GM12874 (cell line): ENCODE results near the gene RECQL.

Experiments used
- TF ChIP-seq, protein P1 (sequence below): IDR thresholded peaks from 2 replicates; pipeline ENCODE4 v1.5.1; 2011; ENCODE audit warnings: low read depth, mild to moderate bottlenecking, control low read depth, low read length, moderate library complexity; ENCODE audit not compliant: insufficient read depth

The RECQL gene

DNA sequence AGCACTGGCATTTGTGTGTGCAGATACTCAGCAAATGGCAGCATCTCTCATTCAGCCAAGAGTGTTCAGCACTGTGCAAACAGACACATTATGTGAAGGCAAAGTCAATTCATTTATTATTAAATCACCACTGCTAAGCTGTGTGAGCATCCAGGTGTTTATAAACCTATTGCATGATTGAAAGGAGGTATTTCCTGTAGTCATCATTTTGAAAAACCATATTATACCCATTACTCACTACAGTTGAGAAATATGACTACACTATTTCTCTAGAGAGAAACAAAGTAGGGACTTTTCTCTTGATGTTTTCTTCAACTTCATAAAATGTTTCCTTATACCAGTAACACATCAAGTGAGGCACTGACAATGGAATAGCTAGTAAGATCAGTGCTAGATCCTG, 38.4 kb upstream of the RECQL start:
- TF ChIP-seq, protein P1, sequence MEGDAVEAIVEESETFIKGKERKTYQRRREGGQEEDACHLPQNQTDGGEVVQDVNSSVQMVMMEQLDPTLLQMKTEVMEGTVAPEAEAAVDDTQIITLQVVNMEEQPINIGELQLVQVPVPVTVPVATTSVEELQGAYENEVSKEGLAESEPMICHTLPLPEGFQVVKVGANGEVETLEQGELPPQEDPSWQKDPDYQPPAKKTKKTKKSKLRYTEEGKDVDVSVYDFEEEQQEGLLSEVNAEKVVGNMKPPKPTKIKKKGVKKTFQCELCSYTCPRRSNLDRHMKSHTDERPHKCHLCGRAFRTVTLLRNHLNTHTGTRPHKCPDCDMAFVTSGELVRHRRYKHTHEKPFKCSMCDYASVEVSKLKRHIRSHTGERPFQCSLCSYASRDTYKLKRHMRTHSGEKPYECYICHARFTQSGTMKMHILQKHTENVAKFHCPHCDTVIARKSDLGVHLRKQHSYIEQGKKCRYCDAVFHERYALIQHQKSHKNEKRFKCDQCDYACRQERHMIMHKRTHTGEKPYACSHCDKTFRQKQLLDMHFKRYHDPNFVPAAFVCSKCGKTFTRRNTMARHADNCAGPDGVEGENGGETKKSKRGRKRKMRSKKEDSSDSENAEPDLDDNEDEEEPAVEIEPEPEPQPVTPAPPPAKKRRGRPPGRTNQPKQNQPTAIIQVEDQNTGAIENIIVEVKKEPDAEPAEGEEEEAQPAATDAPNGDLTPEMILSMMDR: no peak

DNA sequence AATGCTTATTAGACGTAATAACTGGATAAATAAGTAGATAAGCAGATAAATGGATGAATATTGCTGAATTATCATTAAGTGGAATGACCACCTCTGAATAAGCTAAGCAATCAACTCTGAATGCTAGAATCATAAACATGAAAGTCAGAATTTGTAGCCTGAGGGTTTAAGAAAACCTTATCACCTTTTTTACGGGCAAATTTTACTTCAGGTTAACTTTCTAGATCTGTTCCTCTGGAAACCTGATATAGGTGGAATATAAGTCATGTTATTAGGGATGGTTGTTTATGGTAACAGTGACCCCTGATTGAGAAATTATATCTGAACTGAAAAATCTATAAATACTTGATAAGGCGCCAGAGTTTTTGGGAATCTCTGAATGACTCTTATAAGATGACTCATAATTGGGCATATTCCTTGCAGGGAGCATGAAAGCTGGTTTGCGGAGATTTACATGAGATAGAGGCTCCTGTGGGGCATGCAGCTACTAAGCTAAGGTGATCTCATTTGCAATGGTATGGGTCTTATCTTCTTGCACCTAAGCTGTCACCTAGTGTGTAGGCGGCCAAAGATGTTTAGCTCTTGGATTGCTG, 36.7 kb upstream of the RECQL start:
- TF ChIP-seq, protein P1: no peak

DNA sequence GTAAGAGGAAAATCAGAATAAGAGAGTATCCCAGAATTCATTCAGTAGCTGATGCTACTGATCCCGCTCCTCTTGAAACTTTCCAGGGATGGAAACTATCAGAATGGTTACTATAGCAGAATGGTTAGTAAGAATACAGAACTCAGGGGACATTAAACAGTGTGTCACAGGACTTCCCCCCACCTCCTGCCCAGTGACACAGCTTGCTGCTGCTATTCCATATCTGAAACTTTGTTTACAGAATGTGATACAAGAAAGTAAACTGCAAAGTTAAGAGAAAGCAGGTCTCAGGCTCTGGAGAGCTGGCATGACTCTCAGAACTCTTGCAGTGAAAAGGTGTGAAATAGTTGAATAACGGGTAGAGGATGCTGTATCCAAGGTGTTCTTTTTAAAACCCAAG, 28.0 kb upstream of the RECQL start:
- TF ChIP-seq, protein P1: no peak

DNA sequence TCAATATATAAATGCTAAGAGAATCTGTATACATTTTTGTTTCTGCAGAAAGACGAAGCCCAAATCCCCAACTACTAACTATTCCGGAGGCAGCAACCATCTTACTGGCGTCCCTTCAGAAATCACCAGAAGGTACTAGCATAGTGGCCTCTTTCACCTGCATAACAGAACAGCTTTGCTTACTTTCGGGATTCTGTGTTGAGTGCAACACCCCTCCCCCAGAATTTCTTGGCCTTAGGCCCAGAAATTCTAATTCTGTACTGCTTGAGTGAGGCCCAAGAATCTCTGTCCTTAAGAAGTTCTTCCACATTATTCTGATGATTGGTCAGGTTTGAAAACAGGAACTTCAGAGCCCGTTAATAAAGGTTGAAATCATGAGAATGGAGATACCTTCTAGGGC, 27.5 kb upstream of the RECQL start:
- TF ChIP-seq, protein P1: no peak

DNA sequence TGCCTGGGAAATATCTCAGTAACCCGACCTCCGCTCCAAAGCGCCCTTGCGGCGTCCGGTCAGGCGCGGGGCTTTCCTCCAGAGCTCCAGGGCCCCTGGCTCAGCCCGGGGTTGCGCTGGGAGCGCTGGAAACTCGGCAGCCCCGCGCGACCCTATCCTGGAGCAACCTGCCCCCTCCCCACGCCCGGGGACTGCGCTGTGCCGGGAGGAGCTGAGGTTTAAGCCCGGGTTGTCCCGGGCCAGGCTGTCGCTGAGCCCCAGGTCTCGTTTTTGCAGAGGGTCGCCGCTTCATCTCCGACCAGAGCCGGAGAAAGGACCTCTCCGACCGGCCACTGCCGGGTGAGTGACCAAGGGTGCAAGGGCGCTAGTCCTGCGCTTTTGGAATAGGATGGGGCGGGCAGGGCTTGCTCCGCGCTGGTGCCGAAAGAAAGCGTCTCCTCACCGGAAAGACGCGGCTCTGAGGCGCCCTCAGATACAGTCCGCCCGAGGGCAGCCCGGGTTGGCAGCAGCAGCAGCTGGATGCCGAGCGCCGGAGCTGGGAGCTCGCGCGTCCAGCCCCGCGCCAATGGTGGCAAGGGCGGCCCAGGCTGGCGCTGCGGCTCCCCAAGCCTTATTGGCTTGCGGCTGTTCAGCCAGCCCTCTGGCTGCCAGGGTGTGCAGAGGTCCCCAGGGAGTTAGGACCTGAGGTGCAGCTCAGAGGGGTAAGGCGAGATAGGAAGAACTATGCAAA, 26.2 kb upstream of the RECQL start:
- TF ChIP-seq, protein P1: no peak

DNA sequence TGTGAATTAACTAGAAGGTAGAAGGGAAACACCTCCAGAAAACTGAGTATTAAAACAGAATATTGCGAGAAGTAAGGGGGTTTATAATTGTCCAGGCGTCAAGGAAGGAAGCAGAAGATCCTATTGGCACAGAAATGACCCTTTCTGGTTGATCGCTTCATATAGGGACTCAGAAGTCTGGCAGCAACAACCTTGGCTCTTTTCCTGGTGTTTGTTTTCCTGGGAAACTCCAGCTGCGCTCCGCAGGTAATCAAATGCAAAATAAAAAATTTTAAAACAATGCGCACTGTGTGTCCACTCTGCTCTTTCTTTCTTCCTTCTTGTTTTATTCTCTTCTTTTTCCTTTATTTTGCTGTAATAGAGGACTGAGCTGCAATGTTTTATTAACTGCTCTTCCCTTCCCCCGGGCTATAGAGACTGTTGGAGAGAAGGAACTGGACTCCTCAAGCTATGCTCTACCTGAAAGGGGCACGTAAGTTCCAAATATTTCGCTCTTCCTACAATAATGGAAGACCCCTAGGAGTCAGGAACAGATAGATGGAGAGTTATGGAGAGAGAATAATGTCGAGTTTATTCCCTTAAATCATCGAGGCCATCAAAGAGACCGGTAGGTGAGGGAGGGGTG, 25.4 kb upstream of the RECQL start:
- TF ChIP-seq, protein P1: no peak

DNA sequence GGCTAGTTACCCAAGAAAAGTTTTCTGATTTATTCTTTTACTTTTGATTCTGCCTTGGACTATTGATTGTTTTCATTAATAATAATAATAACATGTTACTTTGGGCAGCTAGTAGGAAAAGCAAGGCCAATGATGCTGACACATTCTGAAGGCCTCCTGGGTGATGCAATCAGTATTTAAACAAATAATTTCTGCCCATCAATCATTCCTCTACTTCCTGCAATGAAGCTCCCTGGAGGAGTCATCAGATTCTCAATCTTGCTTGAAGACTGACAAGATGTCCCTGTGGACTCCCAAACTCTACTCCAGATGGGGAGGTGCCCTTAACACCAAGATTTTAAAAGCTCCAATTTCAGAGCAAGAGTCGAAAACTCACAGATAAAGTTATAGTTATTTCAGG, 24.6 kb upstream of the RECQL start, which contains the start of gene SPX:
Gene SPX (plus strand): TSS at position 244 of the 400 bp plus-strand sequence. CDS start 177 bp downstream, outside the sequence.
- TF ChIP-seq, protein P1: no peak
